OCI-M2 (cell line): ENCODE measurements around the gene TC2N.
"Not testable (repeated sequence)": the region's sequence is repeated elsewhere in the genome, so short reads cannot be mapped to it uniquely, and the experiment has no call there.

Experiments used
- DNase-seq: peaks from one replicate; lab custom pipeline; 2025; ENCODE audit not compliant: unreplicated experiment; lab: John Stamatoyannopoulos, UW

The TC2N gene

DNA sequence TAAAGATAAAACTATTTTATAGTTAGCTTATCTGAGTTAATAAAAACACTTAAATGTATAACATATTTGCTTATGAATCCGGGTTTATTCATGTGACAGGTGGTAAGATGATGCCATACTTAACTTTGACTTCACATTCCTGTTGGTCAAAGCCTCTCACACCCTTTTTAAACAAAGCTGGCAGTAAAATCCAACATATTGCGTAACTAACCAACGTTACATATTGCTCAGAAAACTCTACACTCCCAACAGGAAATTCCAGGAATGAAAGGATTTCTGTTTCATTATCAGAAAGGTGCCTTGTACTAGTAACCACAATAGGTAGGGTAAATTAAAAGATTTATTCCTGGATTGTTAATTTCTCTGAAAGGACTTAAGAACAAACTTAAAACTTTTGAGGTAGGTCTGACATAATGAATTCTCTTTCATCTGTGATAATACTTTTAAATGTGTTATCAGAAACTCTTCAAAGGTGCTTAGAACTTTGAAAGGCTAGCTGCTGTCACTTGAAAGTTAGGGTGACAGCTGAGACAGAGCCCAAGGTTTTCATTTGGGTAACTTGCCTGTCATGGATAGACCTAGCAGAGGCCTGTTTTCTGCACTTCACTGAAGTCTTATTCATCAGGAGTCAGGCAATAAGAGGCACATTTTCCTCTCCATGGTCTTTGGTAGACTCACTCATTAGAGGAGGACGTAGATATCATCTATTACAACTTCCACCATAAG, 111.6 kb downstream of the TC2N start:
- no peak for DNase-seq

DNA sequence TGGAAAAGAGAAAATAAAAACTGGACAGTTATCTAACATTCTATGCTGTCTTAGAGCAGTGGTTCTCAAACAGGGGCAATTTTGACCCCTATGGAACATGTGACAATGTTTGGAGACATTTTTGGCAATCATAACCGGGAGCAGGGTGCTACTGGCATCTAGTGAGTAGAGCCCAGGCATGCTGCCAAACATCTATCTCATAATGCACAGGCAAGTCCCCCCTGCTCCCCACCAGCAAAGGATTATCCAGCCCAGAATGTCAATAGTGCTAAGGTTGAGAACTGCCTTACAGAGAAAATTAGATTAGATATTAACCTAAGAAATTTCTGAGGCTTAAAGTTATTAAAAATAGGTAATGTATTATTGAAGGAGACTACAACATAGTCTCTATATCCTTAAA, 112.5 kb downstream of the TC2N start:
- DNase-seq = no peak

GRCh38 chr14:91754185-91754584, 113.2 kb downstream of the TC2N start:
- DNase-seq = no peak

GRCh38 chr14:91753501-91754128, 113.7 kb downstream of the TC2N start:
- DNase-seq = no peak

DNA sequence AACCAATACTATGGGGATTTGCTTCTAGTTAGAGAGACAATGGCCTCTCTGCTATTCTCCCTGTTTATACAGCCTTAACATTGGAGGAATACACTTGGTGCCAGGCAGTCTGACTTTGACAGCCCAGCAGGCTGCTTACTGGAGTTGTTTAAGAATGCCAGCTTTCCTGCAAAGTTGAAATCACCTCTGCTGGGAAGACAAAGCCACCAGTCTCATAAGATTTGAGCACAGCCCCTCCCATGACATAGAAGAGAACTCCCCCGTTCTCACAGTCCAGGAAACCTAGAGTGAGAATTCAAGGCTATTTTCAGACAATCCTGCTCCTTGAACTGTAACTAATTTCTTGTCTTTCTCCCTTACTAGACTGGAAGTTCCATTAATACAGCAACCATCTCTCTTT, 114.4 kb downstream of the TC2N start:
- DNase-seq = no peak

- DNase-seq = no peak
Measured at GRCh38 chr14:91751719-91752118, 115.6 kb downstream of the TC2N start.

- DNase-seq = no peak
Measured at GRCh38 chr14:91750634-91751198, 116.6 kb downstream of the TC2N start.

- no peak for DNase-seq
Measured at GRCh38 chr14:91749868-91750267, 117.5 kb downstream of the TC2N start.

DNA sequence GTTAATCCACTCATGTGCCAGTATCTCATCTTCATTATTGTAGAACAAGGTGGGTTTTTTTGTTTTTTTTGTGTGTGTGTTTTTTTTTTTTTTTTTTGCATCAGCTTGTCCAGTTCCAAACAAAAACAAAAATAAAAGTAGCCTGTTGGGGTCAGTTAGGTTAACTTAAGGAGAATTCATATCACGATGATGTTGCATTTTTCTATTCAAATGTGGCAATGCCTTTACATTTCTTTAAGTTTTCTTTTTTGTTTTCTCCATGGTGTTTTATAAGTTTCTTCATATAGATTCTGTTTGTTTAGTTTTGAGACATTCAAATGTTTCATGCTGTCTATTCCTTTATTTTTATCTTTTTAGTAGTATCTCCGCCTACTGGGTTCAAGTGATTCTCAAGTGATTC, 119.3 kb downstream of the TC2N start:
- DNase-seq = no peak

DNA sequence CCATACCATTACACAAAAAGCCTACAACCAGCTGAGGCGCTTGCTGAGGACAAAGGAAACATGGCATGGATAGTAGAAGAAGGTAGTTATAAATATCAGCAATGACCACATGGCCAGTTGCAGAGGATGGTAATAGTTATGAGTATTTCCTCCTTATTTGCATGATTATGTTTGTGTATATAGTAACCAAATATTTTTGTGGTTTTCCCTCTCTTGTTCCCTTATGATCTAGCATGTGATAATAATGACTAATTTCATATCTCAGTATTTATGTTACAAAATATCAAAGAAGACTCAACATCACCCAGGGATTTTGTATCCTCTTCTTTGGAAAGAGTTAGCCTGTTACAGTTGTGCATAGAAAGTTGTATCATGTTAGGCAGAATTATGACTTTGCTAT, 122.0 kb downstream of the TC2N start:
- DNase-seq = no peak

- no peak for DNase-seq
Measured at GRCh38 chr14:91744068-91744480, 123.3 kb downstream of the TC2N start.

DNA sequence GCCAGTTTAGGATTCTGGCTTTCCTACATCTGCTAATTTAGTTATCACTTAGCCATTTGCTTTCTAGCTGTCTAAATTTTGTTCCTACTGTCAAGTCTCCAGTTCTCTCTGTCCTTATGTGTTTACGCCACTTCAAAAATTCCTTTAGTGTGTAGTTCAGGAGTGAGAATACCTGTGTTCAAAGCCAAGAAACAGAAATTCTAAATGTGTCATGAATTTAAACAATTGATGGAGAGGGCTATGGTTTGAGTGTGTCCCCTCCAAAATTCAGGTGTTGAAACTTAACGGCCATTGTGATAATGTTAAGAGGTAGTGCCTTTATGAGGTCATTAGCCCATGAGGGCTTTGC, 124.1 kb downstream of the TC2N start:
- DNase-seq = no peak

- no peak for DNase-seq
Measured at GRCh38 chr14:91742621-91743304, 124.6 kb downstream of the TC2N start.

DNA sequence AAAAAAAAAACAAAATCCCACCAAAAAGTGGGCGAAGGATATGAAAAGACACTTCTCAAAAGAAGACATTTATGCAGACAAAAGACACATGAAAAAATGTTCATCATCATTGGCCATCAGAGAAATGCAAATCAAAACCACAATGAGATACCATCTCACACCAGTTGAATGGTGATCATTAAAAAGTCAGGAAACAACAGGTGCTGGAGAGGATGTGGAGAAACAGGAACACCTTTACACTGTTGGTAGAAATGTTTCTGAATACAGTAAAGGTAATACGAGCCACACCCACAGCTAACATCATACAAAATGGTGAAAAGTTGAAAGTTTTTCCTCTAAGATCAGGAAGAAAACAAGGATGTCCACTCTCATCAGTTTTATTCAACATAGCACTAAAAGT, 127.5 kb downstream of the TC2N start:
- DNase-seq = not testable (repeated sequence)

- DNase-seq = no peak
Measured at GRCh38 chr14:91737619-91738018, 129.7 kb downstream of the TC2N start.

- no peak for DNase-seq
Measured at GRCh38 chr14:91732859-91733477, 134.4 kb downstream of the TC2N start.

- no peak for DNase-seq
Measured at GRCh38 chr14:91732439-91732838, 134.9 kb downstream of the TC2N start.

GRCh38 chr14:91731986-91732385, 135.3 kb downstream of the TC2N start, which contains the start of gene CATSPERB:
CATSPERB (minus strand) TSS chr14:91732086; CDS start chr14:91729479, 2,607 bp downstream.
- no peak for DNase-seq

- no peak for DNase-seq
Measured at GRCh38 chr14:91731018-91731417, 136.3 kb downstream of the TC2N start.

DNA sequence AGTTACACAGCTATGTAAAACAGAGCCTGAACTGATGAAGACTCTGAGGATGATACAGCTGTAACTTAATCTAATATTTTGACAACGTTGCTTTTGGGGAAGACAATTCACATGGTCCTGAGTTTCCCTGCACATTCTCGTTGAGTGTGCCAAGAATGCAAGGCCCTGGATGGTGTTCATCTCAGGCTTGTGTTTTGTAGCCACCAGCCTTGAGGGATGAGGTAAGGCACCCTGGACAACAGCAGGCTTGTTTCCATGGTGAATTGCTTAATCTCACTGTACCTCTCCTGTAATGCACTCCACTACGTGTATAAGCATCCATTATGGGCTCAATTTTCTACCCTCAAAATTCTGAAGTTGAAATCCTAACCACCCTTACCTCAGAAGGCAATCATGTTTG, 137.6 kb downstream of the TC2N start:
- DNase-seq = no peak
